H9 (cell line): ENCODE measurements around the gene NOXRED1. TPM values are rescaled to one million over a fixed set of nuclear protein-coding genes. Genes with fewer than 3 reads are reported as not detected.

ENCODE experiments used
- DNase-seq: peaks from one replicate; pipeline ENCODE4 v3.0.0-alpha.2; 2017
- H2AFZ ChIP-seq: one replicate; pipeline ENCODE4 v1.6.1; 2013; ENCODE audit warnings: mild to moderate bottlenecking, low read length, control low read depth, moderate library complexity
- H2AK5ac ChIP-seq: 2 replicates; pipeline ENCODE4 v1.6.1; 2013; ENCODE audit warnings: low read length, control low read depth, mixed read lengths; ENCODE audit not compliant: insufficient read length
- H2BK120ac ChIP-seq: one replicate; pipeline ENCODE4 v1.6.1; 2013; ENCODE audit warnings: low read depth, mild to moderate bottlenecking, low read length, control low read depth, inconsistent platforms; ENCODE audit not compliant: poor library complexity, severe bottlenecking
- H2BK12ac ChIP-seq: 2 replicates; pipeline ENCODE4 v1.6.1; 2013; ENCODE audit warnings: low read length, control low read depth, mixed read lengths, low read depth; ENCODE audit not compliant: insufficient read length
- H2BK15ac ChIP-seq: 2 replicates; pipeline ENCODE4 v1.6.1; 2013; ENCODE audit warnings: low read depth, low read length, control low read depth
- H2BK20ac ChIP-seq: one replicate; pipeline ENCODE4 v1.6.1; 2013; ENCODE audit warnings: low read depth, mild to moderate bottlenecking, low read length, control low read depth, inconsistent platforms; ENCODE audit not compliant: poor library complexity, severe bottlenecking
- H2BK5ac ChIP-seq: 2 replicates; pipeline ENCODE4 v1.6.1; 2013; ENCODE audit warnings: low read length, control low read depth, mixed read lengths; ENCODE audit not compliant: insufficient read length
- H3K14ac ChIP-seq: 2 replicates; pipeline ENCODE4 v1.6.1; 2013; ENCODE audit warnings: low read length, control low read depth; ENCODE audit not compliant: insufficient read depth
- H3K18ac ChIP-seq: 2 replicates; pipeline ENCODE4 v1.6.1; 2013; ENCODE audit warnings: low read depth, mild to moderate bottlenecking, mixed read lengths, low read length, control low read depth; ENCODE audit not compliant: insufficient read length
- H3K23ac ChIP-seq: 2 replicates; pipeline ENCODE4 v1.6.1; 2013; ENCODE audit warnings: low read length, control low read depth, mixed read lengths, low read depth; ENCODE audit not compliant: insufficient read length
- H3K23me2 ChIP-seq: 2 replicates; pipeline ENCODE4 v1.6.1; 2013; ENCODE audit warnings: low read depth, mild to moderate bottlenecking, mixed read lengths, low read length, control low read depth; ENCODE audit not compliant: insufficient read length, poor library complexity, severe bottlenecking
- H3K27ac ChIP-seq: 2 replicates; pipeline ENCODE4 v1.5.1; 2013; ENCODE audit warnings: low read length, control low read depth, mixed read lengths, low read depth; ENCODE audit not compliant: insufficient read length
- H3K27me3 ChIP-seq: 2 replicates; pipeline ENCODE4 v1.6.1; 2013; ENCODE audit warnings: low read length, control low read depth, inconsistent platforms; ENCODE audit not compliant: insufficient read depth
- H3K4ac ChIP-seq: 2 replicates; pipeline ENCODE4 v1.6.1; 2013; ENCODE audit warnings: low read depth, mild to moderate bottlenecking, control low read depth, inconsistent platforms, low read length, moderate library complexity
- H3K4me1 ChIP-seq: 2 replicates; pipeline ENCODE4 v1.6.1; 2013; ENCODE audit warnings: low read length, control low read depth, inconsistent platforms; ENCODE audit not compliant: insufficient read depth
- H3K4me2 ChIP-seq: 2 replicates; pipeline ENCODE4 v1.6.1; 2013; ENCODE audit warnings: low read length, control low read depth, mixed read lengths; ENCODE audit not compliant: insufficient read length, insufficient read depth
- H3K56ac ChIP-seq: 2 replicates; pipeline ENCODE4 v1.6.1; 2013; ENCODE audit warnings: low read depth, mild to moderate bottlenecking, mixed read lengths, low read length, control low read depth; ENCODE audit not compliant: insufficient read length
- H3K79me1 ChIP-seq: 2 replicates; pipeline ENCODE4 v1.6.1; 2013; ENCODE audit warnings: low read depth, mild to moderate bottlenecking, moderate library complexity, low read length, control low read depth, inconsistent platforms; ENCODE audit not compliant: insufficient read depth, poor library complexity, severe bottlenecking
- H3K79me2 ChIP-seq: 2 replicates; pipeline ENCODE4 v1.6.1; 2013; ENCODE audit warnings: low read length, control low read depth, inconsistent platforms; ENCODE audit not compliant: insufficient read depth
- H3K9ac ChIP-seq: 2 replicates; pipeline ENCODE4 v1.6.1; 2013; ENCODE audit warnings: low read length, control low read depth, mixed read lengths; ENCODE audit not compliant: insufficient read length; ENCODE audit errors: extremely low read depth
- H3K9me3 ChIP-seq: one replicate; pipeline ENCODE4 v1.6.1; 2013; ENCODE audit warnings: low read depth, low read length, inconsistent platforms; ENCODE audit not compliant: control insufficient read depth
- H3T11ph ChIP-seq: one replicate; pipeline ENCODE4 v1.6.1; 2013; ENCODE audit warnings: mild to moderate bottlenecking, low read length, control low read depth, inconsistent platforms
- H4K20me1 ChIP-seq: one replicate; pipeline ENCODE4 v1.6.1; 2013; ENCODE audit not compliant: control insufficient read depth, insufficient read length, insufficient read depth
- H4K5ac ChIP-seq: 2 replicates; pipeline ENCODE4 v1.6.1; 2013; ENCODE audit warnings: low read depth, mild to moderate bottlenecking, mixed read lengths, low read length, control low read depth; ENCODE audit not compliant: insufficient read length
- H4K8ac ChIP-seq: replicated peaks from 2 replicates; pipeline ENCODE4 v1.6.1; 2013; ENCODE audit warnings: low read length, control low read depth, mixed read lengths, low read depth; ENCODE audit not compliant: insufficient read length
- H4K91ac ChIP-seq: 2 replicates; pipeline ENCODE4 v1.6.1; 2013; ENCODE audit warnings: low read depth, mild to moderate bottlenecking, moderate library complexity, mixed read lengths, low read length, control low read depth; ENCODE audit not compliant: insufficient read length
- H3K27ac Mint-ChIP-seq, 3 experiments: 2 replicates in 2 of 3; 3 replicates in 1 of 3; pipeline ENCODE4 v1.8.0; 2020 to 2021; ENCODE audit warnings: mixed read lengths in 3 of 3, mild to moderate bottlenecking in 1 of 3, moderate library complexity in 1 of 3
- H3K27me3 Mint-ChIP-seq: 2 replicates; pipeline ENCODE4 v1.8.0; 2021; ENCODE audit warnings: low read depth, mild to moderate bottlenecking, moderate library complexity, mixed read lengths
- H3K36me3 Mint-ChIP-seq, 3 experiments: 2 replicates in 2 of 3; 3 replicates in 1 of 3; pipeline ENCODE4 v1.8.0; 2020 to 2021; ENCODE audit warnings: low read depth in 3 of 3, mixed read lengths in 3 of 3; ENCODE audit not compliant: insufficient read depth in 1 of 3
- H3K4me1 Mint-ChIP-seq, 2 experiments: 2 replicates each; pipeline ENCODE4 v1.8.0; 2020; ENCODE audit warnings: mixed read lengths in 2 of 2
- H3K4me3 Mint-ChIP-seq, 2 experiments: 2 replicates in 1 of 2; 3 replicates in 1 of 2; pipeline ENCODE4 v1.8.0; 2020 to 2021; ENCODE audit warnings: mild to moderate bottlenecking in 2 of 2, mixed read lengths in 2 of 2, moderate library complexity in 1 of 2
- H3K9me3 Mint-ChIP-seq, 2 experiments: 2 replicates in 1 of 2; 3 replicates in 1 of 2; pipeline ENCODE4 v1.8.0; 2020; ENCODE audit warnings: mild to moderate bottlenecking in 2 of 2, mixed read lengths in 2 of 2, moderate library complexity in 1 of 2
- WGBS: extraction: QIAGEN DNeasy Blood & Tissue Kit; methylation state at CpG from one replicate; pipeline ENCODE4 v1.1.7; 2013; ENCODE audit warnings: missing lambda C conversion rate, low lambda C conversion rate, mixed read lengths; ENCODE audit not compliant: insufficient read length; ENCODE audit errors: extremely low coverage; 5-methylcytosine and 5-hydroxymethylcytosine counted together
- total RNA-seq: library from RNA; stranded (reverse); gene quantifications from 2 replicates; pipeline ENCODE4 v1.2.1, GENCODE V29; 2021
- TF ChIP-seq, protein P1 (sequence below): fragments of 200-600 bp; sonication (generic); conservative IDR thresholded peaks from 3 replicates; pipeline ENCODE4 v1.8.0; 2021; ENCODE audit warnings: antibody characterized with exemption, mild to moderate bottlenecking

NOXRED1 gene
- total RNA-seq, 1 experiment from 2014 or later = not detected

DNA sequence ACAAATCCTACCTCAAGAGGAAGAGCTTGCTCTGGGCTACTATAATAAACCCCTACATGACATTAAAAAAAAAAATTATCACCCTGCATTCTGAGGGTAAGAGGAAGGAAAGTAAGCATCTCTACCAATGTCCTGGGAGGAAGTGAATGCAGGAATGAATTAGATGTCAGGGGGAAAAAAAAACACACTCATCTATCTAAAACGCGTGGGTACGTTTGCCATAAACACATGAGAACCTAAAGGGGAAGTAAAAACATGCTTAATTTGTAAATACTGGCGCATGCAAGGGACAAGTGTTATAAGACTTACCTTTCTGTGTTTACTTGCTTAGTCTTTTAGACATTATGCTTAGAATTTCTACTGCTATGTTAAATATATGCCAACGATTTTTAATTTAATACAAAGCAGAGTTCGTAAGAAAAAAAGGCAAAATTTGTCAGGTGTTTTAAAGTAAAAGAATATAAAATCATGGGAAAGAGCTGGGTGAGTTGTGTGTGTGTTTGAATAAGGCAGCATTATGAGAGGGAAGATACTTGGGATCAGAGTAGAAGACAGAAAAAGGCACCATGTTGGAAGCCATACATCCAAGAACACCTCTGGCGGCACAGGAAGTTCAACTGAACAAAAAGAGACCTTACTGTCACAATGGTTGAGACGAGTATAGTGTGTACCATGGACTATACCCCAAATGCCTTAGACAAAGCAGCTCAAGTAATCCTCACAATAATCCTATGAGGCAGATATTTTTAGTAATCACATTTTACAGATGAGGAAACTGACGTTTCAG, 48.0 kb downstream of the NOXRED1 start:
- Histone ChIP-seq H4K91ac (no peak overlapping the region), H3K27ac (no peak overlapping the region), H2BK12ac (no peak overlapping the region), H2BK120ac (no peak overlapping the region), H4K5ac (no peak overlapping the region), H2BK15ac (no peak overlapping the region), H3K4ac (no peak overlapping the region), H3K79me1 (no peaks in the 10 kb centered on the region), H3K18ac (no peak overlapping the region), H3K4me2 (peak overlapping the region; percentile 98), H2AFZ (no peak overlapping the region), H3K4me1 (peaks cover 4% of the 10 kb centered on the region; the same call in 1 of the 2 replicates), H2BK20ac (no peak overlapping the region), H3K9me3 (no peaks in the 10 kb centered on the region), H2AK5ac (no peak overlapping the region), H2BK5ac (no peak overlapping the region), H3K79me2 (no peaks in the 10 kb centered on the region), H4K20me1 (no peaks in the 10 kb centered on the region), H3K23me2 (peaks cover 13% of the 10 kb centered on the region), H3K27me3 (no peaks in the 10 kb centered on the region), H3K23ac (no peak overlapping the region), H3K9ac (peak overlapping the region; percentile 33), H3K56ac (no peak overlapping the region), H4K8ac (no peak overlapping the region), H3K14ac (no peak overlapping the region), H3T11ph (no peak overlapping the region)
- TF ChIP-seq, protein P1, sequence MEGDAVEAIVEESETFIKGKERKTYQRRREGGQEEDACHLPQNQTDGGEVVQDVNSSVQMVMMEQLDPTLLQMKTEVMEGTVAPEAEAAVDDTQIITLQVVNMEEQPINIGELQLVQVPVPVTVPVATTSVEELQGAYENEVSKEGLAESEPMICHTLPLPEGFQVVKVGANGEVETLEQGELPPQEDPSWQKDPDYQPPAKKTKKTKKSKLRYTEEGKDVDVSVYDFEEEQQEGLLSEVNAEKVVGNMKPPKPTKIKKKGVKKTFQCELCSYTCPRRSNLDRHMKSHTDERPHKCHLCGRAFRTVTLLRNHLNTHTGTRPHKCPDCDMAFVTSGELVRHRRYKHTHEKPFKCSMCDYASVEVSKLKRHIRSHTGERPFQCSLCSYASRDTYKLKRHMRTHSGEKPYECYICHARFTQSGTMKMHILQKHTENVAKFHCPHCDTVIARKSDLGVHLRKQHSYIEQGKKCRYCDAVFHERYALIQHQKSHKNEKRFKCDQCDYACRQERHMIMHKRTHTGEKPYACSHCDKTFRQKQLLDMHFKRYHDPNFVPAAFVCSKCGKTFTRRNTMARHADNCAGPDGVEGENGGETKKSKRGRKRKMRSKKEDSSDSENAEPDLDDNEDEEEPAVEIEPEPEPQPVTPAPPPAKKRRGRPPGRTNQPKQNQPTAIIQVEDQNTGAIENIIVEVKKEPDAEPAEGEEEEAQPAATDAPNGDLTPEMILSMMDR = no peak
- Mint-ChIP-seq H3K27ac (no peak overlapping the region), H3K9me3 (no peaks in the 10 kb centered on the region), H3K4me3 (peak overlapping the region; percentile 81 to 93; a peak in 4 of 5 replicates), H3K36me3 (no peaks in the 10 kb centered on the region), H3K27me3 (peaks cover 2% of the 10 kb centered on the region), H3K4me1 (peaks cover 7 to 8% of the 10 kb centered on the region in 2 experiments)
- DNase-seq = no peak
- no CpG with 5 or more reads among the region's 9 CpGs for WGBS
